K562 (cell line): ENCODE measurements around the gene RBM17.
A peak's percentile ranks its signal among the peaks of the same experiment; 100 is the strongest.

Source experiments
- CEBPB ChIP-seq: fragments of 450-650 bp; IDR thresholded peaks from 2 replicates; pipeline ENCODE4 v1.6.1; 2016; ENCODE audit warnings: missing genetic modification characterization, missing compliant biosample characterization
- CTCF ChIP-seq, 3 experiments: IDR thresholded peaks in 2 of 3; conservative IDR thresholded peaks in 1 of 3; 2 replicates each; pipeline ENCODE4 v1.5.1; 2011 to 2012; ENCODE audit warnings: low read length in 3 of 3, mild to moderate bottlenecking in 3 of 3, control low read depth in 2 of 3, improper control_type of control experiment in 1 of 3, inconsistent platforms in 1 of 3, low read depth in 1 of 3, mixed read lengths in 1 of 3, moderate library complexity in 1 of 3; ENCODE audit not compliant: insufficient read depth in 2 of 3
- IFI16 ChIP-seq: fragments of 250-450 bp; sonication (Bioruptor Pico); IDR thresholded peaks from 2 replicates; pipeline ENCODE4 v2.1.2; 2022; ENCODE audit warnings: mild to moderate bottlenecking, inconsistent platforms
- JUNB ChIP-seq: fragments of 450-650 bp; formaldehyde crosslinking; conservative IDR thresholded peaks from 2 replicates; pipeline ENCODE4 v1.4.0; 2020; ENCODE audit warnings: mild to moderate bottlenecking
- JUND ChIP-seq, 2 experiments: IDR thresholded peaks; 2 replicates in 1 of 2; 3 replicates in 1 of 2; pipeline ENCODE4 v1.6.1; 2011; ENCODE audit warnings: borderline replicate concordance in 2 of 2, low read depth in 2 of 2, low read length in 2 of 2, improper control_type of control experiment in 1 of 2, missing biosample characterization in 1 of 2, missing genetic modification characterization in 1 of 2, missing genetic modification reagents in 1 of 2
- MYC ChIP-seq, 2 experiments: fragments of 250-450 bp in 1 of 2; sonication (Bioruptor Pico) in 1 of 2; IDR thresholded peaks; 2 replicates each; pipeline versions ENCODE4 v1.5.1 to v1.6.1; 2012 to 2021; ENCODE audit warnings: low read depth in 2 of 2, borderline replicate concordance in 1 of 2, improper control_type of control experiment in 1 of 2, low read length in 1 of 2, mild to moderate bottlenecking in 1 of 2, moderate library complexity in 1 of 2
- POLR2B ChIP-seq: fragments of 450-650 bp; IDR thresholded peaks from 2 replicates; pipeline ENCODE4 v1.6.1; 2018; ENCODE audit warnings: low read depth; ENCODE audit not compliant: partially characterized antibody
- XRCC5 ChIP-seq: fragments of 200-400 bp; formaldehyde crosslinking; IDR thresholded peaks from 2 replicates; pipeline ENCODE4 v1.6.1; 2017; ENCODE audit warnings: low read depth, mild to moderate bottlenecking, low read length
- ZBED1 ChIP-seq: IDR thresholded peaks from 2 replicates; pipeline ENCODE4 v1.6.1; 2014
- ZBTB33 ChIP-seq: sonication (generic); formaldehyde crosslinking; IDR thresholded peaks from 2 replicates; pipeline ENCODE4 v1.8.1; 2023; ENCODE audit warnings: mild to moderate bottlenecking, missing genetic modification reagents

- no peak for TF ChIP-seq CEBPB (tag)
- no peak for TF ChIP-seq IFI16 (CRISPR knock-in tag)
- TF ChIP-seq POLR2B, result no peak
- TF ChIP-seq JUND (IDR thresholded peaks at IDR 0.05; ENCODE audit: borderline replicate concordance, low read depth, low read length), result peak; percentile 58; the same call in 1 of the 2 replicates
- TF ChIP-seq JUND (tag; IDR thresholded peaks at IDR 0.05; ENCODE audit: borderline replicate concordance, low read depth, low read length), result no peak; the same call in 2 of the 3 replicates
- no peak for TF ChIP-seq ZBTB33 (CRISPR knock-in tag)
- no peak for TF ChIP-seq CTCF (IDR thresholded peaks at IDR 0.05 in 2 of 3, conservative IDR thresholded peaks at IDR 0.05 in 1 of 3; ENCODE audit: insufficient read depth in 2 of 3, low read depth in 1 of 3, low read length in 3 of 3)
- no peak for TF ChIP-seq ZBED1
- no peak for TF ChIP-seq XRCC5
- TF ChIP-seq MYC (IDR thresholded peaks at IDR 0.05; ENCODE audit: low read depth, low read length), result no peak
- TF ChIP-seq MYC (CRISPR knock-in tag; IDR thresholded peaks at IDR 0.05; ENCODE audit: borderline replicate concordance, low read depth), result no peak
- no peak for TF ChIP-seq JUNB
Observed at GRCh38 chr10:6148908-6149307, 60.1 kb downstream of the RBM17 start.
